HG03108 (cell line): ENCODE measurements around the gene TNKS2.
A peak's percentile ranks its signal among the peaks of the same experiment; 100 is the strongest.
"Not testable (repeated sequence)": the region's sequence is repeated elsewhere in the genome, so short reads cannot be mapped to it uniquely, and the experiment has no call there.

ENCODE experiments used
- ATAC-seq: cut with Tn5 transposase; IDR thresholded peaks from one replicate; pipeline ENCODE4 v1.9.1; 2021; ENCODE audit warnings: moderate library complexity; ENCODE audit not compliant: unreplicated experiment

Gene TNKS2

GRCh38 chr10:91796331-91797047 is 1.7 kb upstream of the TNKS2 start:
- peak; percentile 23 for ATAC-seq

DNA sequence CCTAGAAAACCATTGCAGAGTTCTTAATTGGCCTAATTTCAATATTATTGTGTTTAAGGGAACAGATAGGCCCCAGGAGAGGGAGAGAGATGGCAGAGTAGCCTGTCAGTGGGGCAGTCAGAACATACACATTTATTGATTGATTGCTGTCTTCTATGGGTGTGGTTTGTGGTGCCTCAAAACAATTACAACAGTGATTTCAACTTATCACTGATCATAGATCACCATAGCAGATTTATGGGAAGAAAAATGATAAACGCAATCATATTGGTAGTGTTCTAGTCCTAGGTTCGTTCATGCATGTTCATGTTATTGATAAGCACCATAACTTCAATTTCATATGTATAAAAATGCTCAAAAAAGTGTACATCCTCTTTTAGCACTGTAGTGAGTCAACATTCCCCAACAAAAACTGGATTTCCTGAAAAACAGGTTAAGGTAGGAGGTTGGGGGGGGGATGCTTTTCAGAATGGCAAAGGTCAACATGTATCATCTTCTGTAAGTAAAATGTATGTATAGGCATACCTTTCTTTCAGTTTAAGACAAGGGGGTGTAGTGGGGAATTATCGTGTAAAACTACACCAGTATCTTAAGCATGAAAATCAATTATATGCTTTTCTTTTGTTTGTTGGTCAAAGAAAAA is 1.1 kb upstream of the TNKS2 start:
- no peak for ATAC-seq

GRCh38 chr10:91798649-91799611 is 704 bp downstream of the TNKS2 start:
- peak; percentile 38 for ATAC-seq

GRCh38 chr10:91799612-91799975 is 1.4 kb downstream of the TNKS2 start:
- no peak for ATAC-seq

DNA sequence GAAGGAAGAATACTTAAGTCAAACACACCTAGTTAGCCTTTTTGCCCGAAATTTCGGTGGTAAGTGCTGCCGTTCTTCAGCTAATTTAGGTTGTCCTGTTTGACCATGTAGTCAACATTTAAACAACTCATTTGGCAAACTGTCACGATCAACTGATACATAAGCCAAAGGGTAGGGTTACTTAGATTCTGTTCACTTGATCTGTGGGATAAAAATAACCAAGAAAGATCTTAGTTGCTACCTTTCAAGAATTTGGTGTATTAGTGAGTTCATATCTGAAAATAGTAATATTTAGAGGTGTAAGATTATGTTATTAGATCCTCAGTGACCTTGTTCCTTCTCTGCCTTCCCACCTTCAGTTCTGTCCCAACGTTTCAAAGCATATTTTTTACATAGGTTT is 2.0 kb downstream of the TNKS2 start:
- ATAC-seq: no peak

DNA sequence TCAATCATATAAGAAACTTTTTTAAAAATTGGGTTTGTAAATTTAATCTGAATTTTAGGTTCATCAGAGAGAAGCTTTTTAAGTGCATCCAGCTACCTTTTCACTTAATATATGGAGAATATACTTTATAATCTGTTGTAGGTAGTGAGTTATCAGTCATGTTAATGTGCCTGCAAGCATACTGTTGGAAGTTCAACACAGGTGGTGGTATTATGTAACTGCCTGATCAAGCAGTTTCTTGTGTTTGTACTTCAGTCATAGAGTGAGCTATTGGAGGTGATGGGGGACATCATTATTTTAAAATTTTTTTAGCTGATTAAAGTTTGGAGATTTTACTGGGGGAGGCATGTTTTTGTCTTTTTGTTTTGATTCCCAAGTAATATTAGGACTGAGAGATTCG is 2.5 kb downstream of the TNKS2 start:
- ATAC-seq: no peak

DNA sequence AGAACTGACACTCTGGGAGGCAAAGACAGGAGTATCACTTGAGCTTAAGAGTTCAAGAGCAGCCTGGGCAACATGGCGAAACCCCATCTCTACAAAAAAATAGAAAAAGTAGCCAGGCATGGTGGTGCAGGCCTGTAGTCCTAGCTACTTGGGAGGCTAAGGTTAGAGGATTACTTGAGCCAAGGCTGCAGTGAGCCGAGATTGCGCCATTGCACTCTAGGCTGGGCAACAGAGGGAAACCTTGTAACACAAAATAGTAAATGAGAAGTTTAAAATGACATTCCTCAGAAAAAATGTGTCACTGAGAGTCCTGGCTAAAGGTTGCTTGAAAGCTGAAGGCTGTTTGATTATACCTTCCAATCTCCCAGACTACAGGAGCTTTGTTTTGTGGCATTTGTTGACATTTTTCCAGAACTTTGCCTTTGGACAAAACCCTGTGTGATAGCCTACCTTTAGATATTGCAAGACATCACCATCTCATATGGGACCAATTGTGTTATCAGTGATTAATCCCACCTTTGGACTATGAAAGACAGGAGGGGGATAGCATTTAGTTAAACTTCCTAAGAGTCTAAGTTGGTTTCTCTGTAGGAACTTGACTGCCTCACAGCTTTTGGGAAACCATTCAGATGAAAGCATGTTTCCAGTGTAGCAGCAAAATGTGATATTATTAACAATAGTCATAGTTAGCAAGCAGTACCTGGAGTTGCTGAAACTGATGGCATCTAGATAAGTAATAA is 5.3 kb downstream of the TNKS2 start:
- no peak for ATAC-seq

DNA sequence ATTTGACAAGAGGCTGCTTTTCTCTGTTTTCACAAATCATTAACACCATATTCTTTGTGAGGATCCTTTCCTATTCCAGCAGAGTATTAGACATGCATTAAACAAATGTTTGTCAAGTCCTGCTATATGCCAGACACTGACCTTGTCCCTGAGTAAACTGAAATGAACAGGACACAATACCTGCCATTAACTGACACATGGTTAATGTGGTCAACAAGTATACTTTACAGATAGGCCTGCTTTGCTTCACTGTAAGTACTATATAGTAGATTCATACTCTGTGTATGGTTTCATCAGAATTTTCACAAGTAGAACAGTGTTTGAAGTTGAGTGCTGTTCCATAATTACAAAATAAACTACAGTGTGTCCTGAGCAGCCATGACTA is 5.9 kb downstream of the TNKS2 start:
- ATAC-seq: no peak

- no peak for ATAC-seq
Observed at GRCh38 chr10:91805110-91805838, 7.0 kb downstream of the TNKS2 start.

GRCh38 chr10:91807264-91807663 is 9.0 kb downstream of the TNKS2 start:
- ATAC-seq: not testable (repeated sequence)

DNA sequence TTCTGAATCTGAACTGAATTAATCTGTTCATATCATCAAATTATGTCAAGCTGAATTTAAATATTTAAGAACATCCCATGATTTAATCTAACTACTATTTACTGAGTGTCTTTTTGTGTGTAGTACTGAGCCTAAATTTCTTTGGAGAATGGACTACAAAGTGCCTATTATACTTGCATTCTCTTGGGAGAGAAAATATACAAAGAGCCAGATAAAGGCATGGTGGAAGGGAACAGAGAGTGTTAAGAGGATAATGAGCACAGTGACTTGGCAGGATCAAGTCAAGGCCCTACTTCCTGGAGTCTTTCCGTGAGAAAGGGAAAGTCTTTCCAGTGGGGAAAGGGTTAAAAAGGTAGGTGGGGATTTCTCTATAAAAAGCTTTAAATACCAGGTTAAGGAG is 15.0 kb downstream of the TNKS2 start:
- no peak for ATAC-seq

DNA sequence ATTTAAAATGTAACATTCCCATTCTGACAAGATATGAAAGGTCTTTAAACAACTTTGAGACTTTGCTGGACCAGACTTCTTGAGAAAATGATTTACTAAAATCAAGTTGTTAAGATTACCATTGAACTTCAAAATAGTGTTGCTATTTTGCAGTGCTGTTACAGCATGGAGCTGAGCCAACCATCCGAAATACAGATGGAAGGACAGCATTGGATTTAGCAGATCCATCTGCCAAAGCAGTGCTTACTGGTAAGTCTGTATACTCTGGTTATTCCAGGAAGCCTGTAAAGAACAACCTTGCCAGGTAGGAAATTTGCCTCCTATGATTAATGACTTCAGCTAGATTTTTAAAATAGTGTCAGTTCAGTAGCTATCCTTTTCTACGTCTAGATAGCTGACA is 18.8 kb downstream of the TNKS2 start:
- no peak for ATAC-seq

- ATAC-seq: no peak
Observed at GRCh38 chr10:91820144-91820543, 21.9 kb downstream of the TNKS2 start.

- ATAC-seq: no peak
Observed at GRCh38 chr10:91824076-91824475, 25.9 kb downstream of the TNKS2 start.

GRCh38 chr10:91829268-91829667 is 31.0 kb downstream of the TNKS2 start:
- no peak for ATAC-seq

- no peak for ATAC-seq
Observed at GRCh38 chr10:91838199-91838598, 40.0 kb downstream of the TNKS2 start.

DNA sequence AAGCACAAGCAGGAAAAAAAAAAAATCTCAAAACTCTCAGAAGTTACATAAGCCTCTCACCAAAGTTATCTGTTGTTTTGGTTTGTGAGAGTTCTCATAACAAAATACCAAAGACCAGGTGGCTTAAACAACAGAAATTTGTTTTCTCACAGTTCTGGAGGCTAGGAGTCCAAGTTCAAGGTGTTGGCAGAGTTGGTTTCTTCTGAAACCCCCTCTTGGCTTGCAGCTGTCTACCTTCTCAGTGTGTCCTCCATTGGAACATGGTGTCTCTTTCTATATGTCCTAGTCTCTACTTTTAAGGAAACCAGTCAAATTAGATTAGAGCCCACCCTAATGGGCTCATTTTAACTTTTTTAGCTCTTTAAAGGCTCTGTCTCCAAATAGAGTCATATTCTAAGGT is 44.9 kb downstream of the TNKS2 start:
- no peak for ATAC-seq

- ATAC-seq: no peak
Observed at GRCh38 chr10:91856637-91857036, 58.4 kb downstream of the TNKS2 start.

DNA sequence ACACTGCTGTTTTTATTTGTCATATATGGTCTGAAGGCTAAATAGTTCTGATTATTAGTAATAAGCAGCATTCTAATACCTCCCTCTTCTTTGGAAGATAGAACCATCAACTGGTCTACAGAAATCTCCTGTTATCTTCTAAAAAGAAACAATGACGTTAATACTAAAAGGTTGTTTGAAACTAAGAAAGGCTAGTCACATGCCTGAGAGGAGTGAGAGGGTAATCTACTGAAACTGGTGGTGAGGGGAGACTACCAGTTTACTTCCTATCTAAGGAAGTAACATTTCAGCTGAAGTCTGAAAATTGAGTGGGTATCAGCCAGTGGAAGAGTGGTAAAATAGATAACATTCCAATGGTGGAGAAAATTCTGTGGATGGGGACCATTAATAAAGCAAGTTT is 62.7 kb downstream of the TNKS2 start:
- no peak for ATAC-seq

DNA sequence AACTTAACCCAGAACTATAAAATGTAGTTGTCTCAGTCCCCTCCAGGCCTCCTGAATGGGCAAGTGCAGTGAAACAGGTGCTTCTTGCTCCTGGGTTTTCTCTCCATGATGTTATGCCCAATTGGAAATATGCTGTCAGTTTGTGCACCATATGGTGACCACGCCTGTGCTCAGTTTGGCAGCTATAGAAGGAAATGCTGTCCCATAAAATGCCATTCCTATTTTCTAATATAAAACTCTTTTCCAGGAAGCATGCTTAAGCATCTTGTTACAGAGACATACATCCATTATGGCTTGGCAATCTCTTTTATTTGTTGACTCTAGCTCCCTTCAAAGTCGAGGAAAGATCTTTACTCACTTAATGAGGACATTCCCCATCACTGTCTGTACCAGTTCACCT is 65.9 kb downstream of the TNKS2 start:
- no peak for ATAC-seq
